Brain microvascular endothelial cell (primary cell): ENCODE data around the gene PKN1.
A peak's percentile ranks its signal among the peaks of the same experiment; 100 is the strongest.

Experiments
- DNase-seq: peaks from one replicate; pipeline ENCODE4 v3.0.0-alpha.2; 2020
- H3K27ac ChIP-seq: fragments of 250-450 bp; sonication (Bioruptor Pico); 2 replicates; pipeline ENCODE4 v1.5.1; 2020; ENCODE audit warnings: mild to moderate bottlenecking, moderate library complexity
- H3K27me3 ChIP-seq: fragments of 250-450 bp; sonication (Bioruptor Pico); replicated peaks from 2 replicates; pipeline ENCODE4 v1.5.1; 2020; ENCODE audit warnings: mild to moderate bottlenecking
- H3K36me3 ChIP-seq: fragments of 250-450 bp; sonication (Bioruptor Pico); replicated peaks from 2 replicates; pipeline ENCODE4 v1.5.1; 2020; ENCODE audit warnings: mild to moderate bottlenecking
- H3K4me3 ChIP-seq: 2 replicates; pipeline ENCODE4 v1.5.1; 2011; ENCODE audit warnings: low read depth, mild to moderate bottlenecking, control low read depth, low read length, moderate library complexity
- in situ Hi-C: cut with HindIII; loops from 2 replicates; pipeline ENCODE4 v1.10.0; 2017; ENCODE audit warnings: low sequenced_read_pairs, low pct_ligation_motif_present
- TF ChIP-seq, protein P1 (sequence below): IDR thresholded peaks from 2 replicates; pipeline ENCODE4 v1.5.1; 2011; ENCODE audit warnings: low read depth, mild to moderate bottlenecking, moderate library complexity, low read length, control low read depth, inconsistent platforms; ENCODE audit errors: missing control alignments

The PKN1 gene

DNA sequence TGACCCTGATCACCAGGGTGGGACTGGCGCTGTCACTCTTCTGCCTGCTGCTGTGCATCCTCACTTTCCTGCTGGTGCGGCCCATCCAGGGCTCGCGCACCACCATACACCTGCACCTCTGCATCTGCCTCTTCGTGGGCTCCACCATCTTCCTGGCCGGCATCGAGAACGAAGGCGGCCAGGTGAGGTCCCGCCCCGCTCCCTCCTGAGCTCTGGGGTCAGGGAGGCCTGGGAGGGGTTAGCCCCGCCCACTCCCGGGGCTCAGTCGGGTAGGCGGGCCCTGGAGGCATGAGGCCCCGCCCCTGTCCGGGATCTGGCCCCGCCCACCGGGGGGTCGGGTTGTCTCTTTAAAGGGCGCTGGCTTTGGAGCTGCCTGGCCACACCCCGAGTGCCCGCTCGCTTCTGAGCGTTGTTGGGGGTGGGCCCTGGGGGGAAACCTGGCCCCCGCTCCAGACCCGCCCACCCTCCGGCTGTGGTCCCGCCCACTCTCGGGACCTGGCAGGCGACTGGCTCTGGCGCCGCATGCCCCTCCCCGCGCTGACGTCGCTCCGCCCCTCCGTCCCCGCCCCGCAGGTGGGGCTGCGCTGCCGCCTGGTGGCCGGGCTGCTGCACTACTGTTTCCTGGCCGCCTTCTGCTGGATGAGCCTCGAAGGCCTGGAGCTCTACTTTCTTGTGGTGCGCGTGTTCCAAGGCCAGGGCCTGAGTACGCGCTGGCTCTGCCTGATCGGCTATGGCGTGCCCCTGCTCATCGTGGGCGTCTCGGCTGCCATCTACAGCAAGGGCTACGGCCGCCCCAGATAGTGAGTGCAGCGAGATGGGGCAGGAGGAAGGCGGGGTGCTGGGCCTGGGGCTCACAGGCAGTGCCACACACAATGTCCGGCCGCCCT lies 27.1 kb upstream of the PKN1 start:
- Histone ChIP-seq H3K27ac (no peak overlapping the region), H3K4me3 (peak overlapping the region; percentile 22), H3K27me3 (no peaks in the 10 kb centered on the region), H3K36me3 (peaks cover 77% of the 10 kb centered on the region)
- in situ Hi-C loops = no loop called here
- peak; percentile 73 for DNase-seq
- TF ChIP-seq, protein P1, sequence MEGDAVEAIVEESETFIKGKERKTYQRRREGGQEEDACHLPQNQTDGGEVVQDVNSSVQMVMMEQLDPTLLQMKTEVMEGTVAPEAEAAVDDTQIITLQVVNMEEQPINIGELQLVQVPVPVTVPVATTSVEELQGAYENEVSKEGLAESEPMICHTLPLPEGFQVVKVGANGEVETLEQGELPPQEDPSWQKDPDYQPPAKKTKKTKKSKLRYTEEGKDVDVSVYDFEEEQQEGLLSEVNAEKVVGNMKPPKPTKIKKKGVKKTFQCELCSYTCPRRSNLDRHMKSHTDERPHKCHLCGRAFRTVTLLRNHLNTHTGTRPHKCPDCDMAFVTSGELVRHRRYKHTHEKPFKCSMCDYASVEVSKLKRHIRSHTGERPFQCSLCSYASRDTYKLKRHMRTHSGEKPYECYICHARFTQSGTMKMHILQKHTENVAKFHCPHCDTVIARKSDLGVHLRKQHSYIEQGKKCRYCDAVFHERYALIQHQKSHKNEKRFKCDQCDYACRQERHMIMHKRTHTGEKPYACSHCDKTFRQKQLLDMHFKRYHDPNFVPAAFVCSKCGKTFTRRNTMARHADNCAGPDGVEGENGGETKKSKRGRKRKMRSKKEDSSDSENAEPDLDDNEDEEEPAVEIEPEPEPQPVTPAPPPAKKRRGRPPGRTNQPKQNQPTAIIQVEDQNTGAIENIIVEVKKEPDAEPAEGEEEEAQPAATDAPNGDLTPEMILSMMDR = peak; percentile 76

DNA sequence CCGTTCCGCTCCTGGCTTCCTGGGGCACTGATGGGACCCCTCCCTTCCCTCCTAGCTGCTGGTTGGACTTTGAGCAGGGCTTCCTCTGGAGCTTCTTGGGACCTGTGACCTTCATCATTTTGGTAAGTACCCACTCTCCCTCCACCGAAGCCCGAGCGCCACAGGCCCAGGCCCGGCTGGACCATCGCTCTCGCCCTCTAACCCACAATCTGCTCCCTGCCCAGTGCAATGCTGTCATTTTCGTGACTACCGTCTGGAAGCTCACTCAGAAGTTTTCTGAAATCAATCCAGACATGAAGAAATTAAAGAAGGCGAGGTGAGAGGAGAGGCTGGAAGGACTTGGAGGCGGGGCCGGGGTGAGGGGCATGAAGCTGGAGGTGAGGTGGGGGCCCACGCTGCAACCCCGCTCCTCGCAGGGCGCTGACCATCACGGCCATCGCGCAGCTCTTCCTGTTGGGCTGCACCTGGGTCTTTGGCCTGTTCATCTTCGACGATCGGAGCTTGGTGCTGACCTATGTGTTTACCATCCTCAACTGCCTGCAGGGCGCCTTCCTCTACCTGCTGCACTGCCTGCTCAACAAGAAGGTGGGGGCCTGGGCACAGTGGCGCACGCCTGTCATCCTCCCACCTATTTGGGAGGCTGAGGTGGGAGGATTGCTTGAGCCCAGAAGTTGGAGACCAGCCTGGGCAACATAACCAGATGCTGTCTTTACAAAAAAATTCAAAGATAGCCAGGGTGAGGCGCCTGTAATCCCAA lies 26.3 kb upstream of the PKN1 start:
- TF ChIP-seq, protein P1 = no peak
- Histone ChIP-seq H3K27me3 (no peaks in the 10 kb centered on the region), H3K27ac (no peak overlapping the region), H3K36me3 (peaks cover 78% of the 10 kb centered on the region), H3K4me3 (no peak overlapping the region)
- no peak for DNase-seq
- in situ Hi-C loops = no loop called here

DNA sequence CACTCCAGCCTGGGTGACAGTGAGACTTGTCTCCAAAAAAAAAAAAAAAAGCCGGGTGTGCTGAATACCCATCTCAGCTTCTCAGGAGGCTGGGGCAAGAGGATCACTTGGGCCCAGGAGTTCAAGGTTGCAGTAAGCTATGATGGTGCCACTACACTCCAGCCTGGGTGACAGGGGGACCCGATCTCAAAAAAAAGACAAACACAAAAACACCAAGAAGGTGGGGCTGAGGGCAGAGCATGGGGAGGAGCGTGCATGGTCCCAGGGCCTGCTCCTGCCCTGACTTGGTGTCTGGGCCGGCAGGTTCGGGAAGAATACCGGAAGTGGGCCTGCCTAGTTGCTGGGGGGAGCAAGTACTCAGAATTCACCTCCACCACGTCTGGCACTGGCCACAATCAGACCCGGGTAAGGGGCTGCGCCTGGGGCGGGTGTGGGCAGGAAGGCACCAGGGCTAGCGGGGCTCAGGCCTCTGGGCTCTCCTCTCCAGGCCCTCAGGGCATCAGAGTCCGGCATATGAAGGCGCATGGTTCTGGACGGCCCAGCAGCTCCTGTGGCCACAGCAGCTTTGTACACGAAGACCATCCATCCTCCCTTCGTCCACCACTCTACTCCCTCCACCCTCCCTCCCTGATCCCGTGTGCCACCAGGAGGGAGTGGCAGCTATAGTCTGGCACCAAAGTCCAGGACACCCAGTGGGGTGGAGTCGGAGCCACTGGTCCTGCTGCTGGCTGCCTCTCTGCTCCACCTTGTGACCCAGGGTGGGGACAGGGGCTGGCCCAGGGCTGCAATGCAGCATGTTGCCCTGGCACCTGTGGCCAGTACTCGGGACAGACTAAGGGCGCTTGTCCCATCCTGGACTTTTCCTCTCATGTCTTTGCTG lies 25.3 kb upstream of the PKN1 start:
- peaks cover 84% of the 10 kb centered on the region for H3K36me3 ChIP-seq
- DNase-seq = no peak
- TF ChIP-seq, protein P1 = no peak
- no peaks in the 10 kb centered on the region for H3K27me3 ChIP-seq
- no peak overlapping the region for H3K4me3 ChIP-seq
- in situ Hi-C loops = no loop called here
- H3K27ac ChIP-seq = no peak overlapping the region

DNA sequence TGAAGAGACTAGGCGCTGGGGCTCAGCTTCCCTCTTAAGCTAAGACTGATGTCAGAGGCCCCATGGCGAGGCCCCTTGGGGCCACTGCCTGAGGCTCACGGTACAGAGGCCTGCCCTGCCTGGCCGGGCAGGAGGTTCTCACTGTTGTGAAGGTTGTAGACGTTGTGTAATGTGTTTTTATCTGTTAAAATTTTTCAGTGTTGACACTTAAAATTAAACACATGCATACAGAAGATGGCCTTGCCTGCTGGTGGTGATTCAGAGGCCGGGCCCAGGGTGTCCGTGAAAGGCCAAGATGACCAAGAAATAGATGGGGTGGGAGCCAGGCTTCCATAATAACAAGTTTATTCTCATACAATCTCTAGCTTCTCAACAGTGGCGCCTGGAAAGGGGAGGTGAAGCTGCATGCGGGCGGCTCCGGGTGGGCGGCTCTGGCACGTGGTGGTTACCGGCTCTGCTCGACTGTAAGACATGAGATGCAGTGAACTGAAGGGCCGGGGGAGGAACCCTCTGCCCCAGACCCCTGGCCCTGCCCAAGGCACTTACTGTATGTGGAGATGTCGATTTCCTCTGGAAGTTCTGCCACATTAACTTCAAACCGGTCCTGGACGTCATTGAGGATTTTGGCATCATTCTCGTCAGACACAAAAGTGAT lies 24.5 kb upstream of the PKN1 start:
- Histone ChIP-seq H3K27ac (no peak overlapping the region), H3K4me3 (no peak overlapping the region), H3K27me3 (no peaks in the 10 kb centered on the region), H3K36me3 (peaks cover 81% of the 10 kb centered on the region)
- in situ Hi-C loops = no loop called here
- TF ChIP-seq, protein P1 = no peak
- DNase-seq = no peak

DNA sequence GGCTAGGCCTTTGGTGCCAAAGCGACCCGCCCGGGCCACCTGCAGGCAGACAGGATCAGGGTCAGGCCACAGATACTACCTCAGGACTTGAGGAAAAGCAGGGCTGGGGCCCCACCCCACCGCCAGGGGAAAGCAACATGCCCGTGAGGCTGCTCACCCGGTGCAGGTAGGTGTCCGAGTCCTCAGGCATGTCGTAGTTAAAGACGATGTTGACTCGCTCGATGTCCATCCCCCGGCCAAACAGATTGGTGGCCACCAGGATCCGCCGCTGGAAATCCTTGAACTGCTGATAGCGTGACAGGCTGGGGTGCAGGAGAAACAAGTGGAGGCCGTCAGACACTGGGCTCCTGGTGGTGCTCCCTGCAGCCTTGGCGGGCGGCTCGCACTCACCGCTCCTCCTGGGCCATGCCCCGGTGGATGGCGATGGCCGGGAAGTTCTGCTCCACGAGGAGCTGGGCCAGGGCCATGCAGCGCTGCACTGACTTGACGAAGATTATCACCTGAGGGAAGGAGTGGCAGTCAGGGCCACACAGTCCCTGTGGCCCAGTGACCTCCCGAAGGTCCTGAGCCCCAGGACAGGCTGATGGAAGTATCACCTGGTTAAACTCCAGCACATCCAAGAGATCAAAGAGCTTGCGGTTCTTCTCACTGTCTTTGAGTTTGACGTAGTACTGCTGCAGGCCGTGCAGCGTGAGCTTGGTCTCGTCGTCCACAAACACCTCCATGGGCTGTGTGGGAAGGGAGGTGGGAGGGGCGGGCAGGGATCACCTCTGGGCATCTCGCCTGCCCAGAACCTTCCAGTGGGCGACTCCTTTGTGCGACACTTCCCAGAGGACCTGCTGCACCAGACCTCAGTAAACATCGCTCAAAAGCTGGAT lies 23.7 kb upstream of the PKN1 start:
- Histone ChIP-seq H3K4me3 (no peak overlapping the region), H3K36me3 (peaks cover 76% of the 10 kb centered on the region), H3K27ac (no peak overlapping the region), H3K27me3 (no peaks in the 10 kb centered on the region)
- DNase-seq = no peak
- in situ Hi-C loops = no loop called here
- TF ChIP-seq, protein P1 = no peak
